ENCODE results near the gene TNNT3. TPM values are rescaled to one million over a fixed set of nuclear protein-coding genes. Genes with fewer than 3 reads are reported as not detected.

The TNNT3 gene
- total RNA-seq, 1 experiment from 2014 or later = 8.0 TPM

GRCh38 chr11:1917523-1918435 lies 1.7 kb upstream of the TNNT3 start:
- no peaks in the 10 kb centered on the region for H3K9me3 ChIP-seq (replicated peaks)
- H3K27me3 ChIP-seq (replicated peaks) = 0 out of 2 replicates have a peak, but pooled peaks cover 3% of the 10 kb centered on the region
- H3K4me3 ChIP-seq = no peak overlapping the region
- H3K27ac ChIP-seq = no peak overlapping the region
- H3K36me3 ChIP-seq = no peaks in the 10 kb centered on the region
- H3K4me1 ChIP-seq (replicated peaks) = peaks cover 21% of the 10 kb centered on the region
- no peak for DNase-seq (ENCODE audit: low read depth in 1 of 2, low spot score in 2 of 2)

- DNase-seq (ENCODE audit: low read depth in 1 of 2, low spot score in 2 of 2) = no peak
Measured at GRCh38 chr11:1918436-1919315, 827 bp upstream of the TNNT3 start.

GRCh38 chr11:1920128-1920908 lies 815 bp downstream of the TNNT3 start:
- H3K27me3 ChIP-seq (replicated peaks) = peaks cover 5% of the 10 kb centered on the region; the same call in 1 of the 2 replicates

More at GRCh38 chr11:1918436-1919315, 827 bp upstream of the TNNT3 start:
- H3K27ac ChIP-seq = no peak overlapping the region
- no peaks in the 10 kb centered on the region for H3K9me3 ChIP-seq (replicated peaks)
- peaks cover 27% of the 10 kb centered on the region for H3K4me1 ChIP-seq (replicated peaks)
- H3K4me3 ChIP-seq = no peak overlapping the region
- H3K27me3 ChIP-seq (replicated peaks) = peaks cover 5% of the 10 kb centered on the region; the same call in 1 of the 2 replicates
- H3K36me3 ChIP-seq = no peaks in the 10 kb centered on the region

GRCh38 chr11:1920909-1921573 lies 1.5 kb downstream of the TNNT3 start:
- H3K36me3 ChIP-seq = no peaks in the 10 kb centered on the region
- H3K27ac ChIP-seq = peak overlapping the region; percentile 90
- H3K9me3 ChIP-seq (replicated peaks) = no peaks in the 10 kb centered on the region

More at GRCh38 chr11:1920128-1920908, 815 bp downstream of the TNNT3 start:
- Histone ChIP-seq H3K4me3 (no peak overlapping the region), H3K4me1 (replicated peaks) (peaks cover 27% of the 10 kb centered on the region), H3K36me3 (no peaks in the 10 kb centered on the region), H3K27ac (no peak overlapping the region; the same call in 1 of the 2 replicates), H3K9me3 (replicated peaks) (no peaks in the 10 kb centered on the region)
- DNase-seq (ENCODE audit: low read depth in 1 of 2, low spot score in 2 of 2) = no peak

GRCh38 chr11:1921574-1922141 lies 2.2 kb downstream of the TNNT3 start:
- Histone ChIP-seq H3K4me3 (no peak overlapping the region), H3K4me1 (replicated peaks) (peaks cover 36% of the 10 kb centered on the region), H3K9me3 (replicated peaks) (no peaks in the 10 kb centered on the region), H3K27ac (peak overlapping the region; percentile 90), H3K27me3 (replicated peaks) (peaks cover 5% of the 10 kb centered on the region; the same call in 1 of the 2 replicates), H3K36me3 (no peaks in the 10 kb centered on the region)
- peak; percentile 67 to 68 for DNase-seq (ENCODE audit: low read depth in 1 of 2, low spot score in 2 of 2)

More at GRCh38 chr11:1920909-1921573, 1.5 kb downstream of the TNNT3 start:
- H3K4me3 ChIP-seq = no peak overlapping the region
- H3K27me3 ChIP-seq (replicated peaks) = peaks cover 5% of the 10 kb centered on the region; the same call in 1 of the 2 replicates
- H3K4me1 ChIP-seq (replicated peaks) = peaks cover 29% of the 10 kb centered on the region
- no peak for DNase-seq (ENCODE audit: low read depth in 1 of 2, low spot score in 2 of 2)

- no peaks in the 10 kb centered on the region for H3K9me3 ChIP-seq (replicated peaks)
- H3K27me3 ChIP-seq (replicated peaks) = peaks cover 5% of the 10 kb centered on the region; the same call in 1 of the 2 replicates
- H3K36me3 ChIP-seq = no peaks in the 10 kb centered on the region
- DNase-seq (ENCODE audit: low read depth in 1 of 2, low spot score in 2 of 2) = no peak
- H3K4me3 ChIP-seq = no peak overlapping the region
- H3K27ac ChIP-seq = peak overlapping the region; percentile 90
- peaks cover 45% of the 10 kb centered on the region for H3K4me1 ChIP-seq (replicated peaks)
Measured at GRCh38 chr11:1922481-1923081, 3.1 kb downstream of the TNNT3 start.

GRCh38 chr11:1923201-1923956 lies 3.9 kb downstream of the TNNT3 start:
- Histone ChIP-seq H3K27ac (no peak overlapping the region), H3K9me3 (replicated peaks) (no peaks in the 10 kb centered on the region), H3K27me3 (replicated peaks) (peaks cover 5% of the 10 kb centered on the region; the same call in 1 of the 2 replicates), H3K4me1 (replicated peaks) (peaks cover 53% of the 10 kb centered on the region), H3K36me3 (no peaks in the 10 kb centered on the region), H3K4me3 (no peak overlapping the region)
- no peak for DNase-seq (ENCODE audit: low read depth in 1 of 2, low spot score in 2 of 2)

GRCh38 chr11:1924181-1924580 lies 4.7 kb downstream of the TNNT3 start:
- H3K36me3 ChIP-seq = no peaks in the 10 kb centered on the region
- peaks cover 5% of the 10 kb centered on the region; the same call in 1 of the 2 replicates for H3K27me3 ChIP-seq (replicated peaks)
- H3K4me1 ChIP-seq (replicated peaks) = peaks cover 61% of the 10 kb centered on the region
- no peak for DNase-seq (ENCODE audit: low read depth in 1 of 2, low spot score in 2 of 2)
- no peak overlapping the region for H3K4me3 ChIP-seq
- no peak overlapping the region for H3K27ac ChIP-seq
- no peaks in the 10 kb centered on the region for H3K9me3 ChIP-seq (replicated peaks)

GRCh38 chr11:1924646-1925372 lies 5.3 kb downstream of the TNNT3 start:
- Histone ChIP-seq H3K27me3 (replicated peaks) (peaks cover 5% of the 10 kb centered on the region; the same call in 1 of the 2 replicates), H3K4me3 (no peak overlapping the region), H3K9me3 (replicated peaks) (no peaks in the 10 kb centered on the region), H3K36me3 (no peaks in the 10 kb centered on the region), H3K4me1 (replicated peaks) (peaks cover 61% of the 10 kb centered on the region), H3K27ac (no peak overlapping the region)
- no peak for DNase-seq (ENCODE audit: low read depth in 1 of 2, low spot score in 2 of 2)

- Histone ChIP-seq H3K27me3 (replicated peaks) (peaks cover 5% of the 10 kb centered on the region; the same call in 1 of the 2 replicates), H3K36me3 (no peaks in the 10 kb centered on the region), H3K4me1 (replicated peaks) (peaks cover 61% of the 10 kb centered on the region), H3K27ac (no peak overlapping the region), H3K4me3 (no peak overlapping the region), H3K9me3 (replicated peaks) (no peaks in the 10 kb centered on the region)
- DNase-seq (ENCODE audit: low read depth in 1 of 2, low spot score in 2 of 2) = no peak
Measured at GRCh38 chr11:1925373-1926155, 6.1 kb downstream of the TNNT3 start.

All from SJSA1 (cell line).